Activated T-helper 17 cell treated with anti-CD3 and anti-CD28 coated beads, Interleukin-2, amount 50 U/mL, for 72 hours (primary cell): ENCODE data around the gene CGB1. TPM values are rescaled to one million over a fixed set of nuclear protein-coding genes. Genes with fewer than 3 reads are reported as not detected.
A peak's percentile ranks its signal among the peaks of the same experiment; 100 is the strongest.
"Not testable (repeated sequence)": the region's sequence is repeated elsewhere in the genome, so short reads cannot be mapped to it uniquely, and the experiment has no call there.

Source experiments
- ATAC-seq: fragments of 150-1000 bp; cut with Tn5 transposase; replicated peaks from 2 replicates; pipeline ENCODE4 v1.10.0; 2021; ENCODE audit warnings: mild to moderate bottlenecking, moderate library complexity
- H3K27ac Mint-ChIP-seq: one replicate; pipeline ENCODE4 v1.8.0; 2022; ENCODE audit warnings: mixed read lengths
- H3K27me3 Mint-ChIP-seq: one replicate; pipeline ENCODE4 v1.8.0; 2022; ENCODE audit warnings: mixed read lengths
- H3K36me3 Mint-ChIP-seq: one replicate; pipeline ENCODE4 v1.8.0; 2022; ENCODE audit warnings: low read depth, mild to moderate bottlenecking, mixed read lengths
- H3K4me1 Mint-ChIP-seq: one replicate; pipeline ENCODE4 v1.8.0; 2022; ENCODE audit warnings: mixed read lengths
- H3K4me3 Mint-ChIP-seq: one replicate; pipeline ENCODE4 v1.8.0; 2022; ENCODE audit warnings: mild to moderate bottlenecking, mixed read lengths
- H3K9me3 Mint-ChIP-seq: one replicate; pipeline ENCODE4 v1.8.0; 2022; ENCODE audit warnings: mixed read lengths
- total RNA-seq, 2 donors: library from RNA; stranded (reverse); gene quantifications; one replicate each; pipeline ENCODE4 v1.2.3, GENCODE V29; 2022

The CGB1 gene
- total RNA-seq, 2 donors from 2014 or later: not detected

- Mint-ChIP-seq H3K36me3 (no peaks in the 10 kb centered on the region), H3K27ac (no peak overlapping the region), H3K9me3 (no peaks in the 10 kb centered on the region), H3K4me3 (peak overlapping the region; percentile 94), H3K4me1 (peaks cover 15% of the 10 kb centered on the region), H3K27me3 (peaks cover 4% of the 10 kb centered on the region)
- ATAC-seq: peak; percentile 58
Observed at GRCh38 chr19:49020931-49021895, 15.5 kb downstream of the CGB1 start.

- Mint-ChIP-seq H3K4me1 (peaks cover 15% of the 10 kb centered on the region), H3K9me3 (no peaks in the 10 kb centered on the region), H3K27ac (no peak overlapping the region), H3K27me3 (peaks cover 4% of the 10 kb centered on the region), H3K4me3 (peak overlapping the region; percentile 94), H3K36me3 (no peaks in the 10 kb centered on the region)
- ATAC-seq: no peak
Observed at GRCh38 chr19:49020342-49020741, 16.4 kb downstream of the CGB1 start.

GRCh38 chr19:49019242-49019932 lies 17.3 kb downstream of the CGB1 start:
- H3K36me3 Mint-ChIP-seq: peaks cover 7% of the 10 kb centered on the region
- no peaks in the 10 kb centered on the region for H3K9me3 Mint-ChIP-seq
- peaks cover 4% of the 10 kb centered on the region for H3K27me3 Mint-ChIP-seq
- H3K4me1 Mint-ChIP-seq: peaks cover 15% of the 10 kb centered on the region
- peak; percentile 63 for ATAC-seq
- H3K4me3 Mint-ChIP-seq: peak overlapping the region; percentile 94
- peak overlapping the region; percentile 90 for H3K27ac Mint-ChIP-seq

- Mint-ChIP-seq H3K4me1 (peaks cover 15% of the 10 kb centered on the region), H3K27ac (peak overlapping the region; percentile 90), H3K36me3 (peaks cover 12% of the 10 kb centered on the region), H3K4me3 (peak overlapping the region; percentile 94)
- H3K9me3 Mint-ChIP-seq, H3K27me3 Mint-ChIP-seq: not testable (repeated sequence)
- ATAC-seq: peak; percentile 11
Observed at GRCh38 chr19:49018388-49019241, 18.1 kb downstream of the CGB1 start.

DNA sequence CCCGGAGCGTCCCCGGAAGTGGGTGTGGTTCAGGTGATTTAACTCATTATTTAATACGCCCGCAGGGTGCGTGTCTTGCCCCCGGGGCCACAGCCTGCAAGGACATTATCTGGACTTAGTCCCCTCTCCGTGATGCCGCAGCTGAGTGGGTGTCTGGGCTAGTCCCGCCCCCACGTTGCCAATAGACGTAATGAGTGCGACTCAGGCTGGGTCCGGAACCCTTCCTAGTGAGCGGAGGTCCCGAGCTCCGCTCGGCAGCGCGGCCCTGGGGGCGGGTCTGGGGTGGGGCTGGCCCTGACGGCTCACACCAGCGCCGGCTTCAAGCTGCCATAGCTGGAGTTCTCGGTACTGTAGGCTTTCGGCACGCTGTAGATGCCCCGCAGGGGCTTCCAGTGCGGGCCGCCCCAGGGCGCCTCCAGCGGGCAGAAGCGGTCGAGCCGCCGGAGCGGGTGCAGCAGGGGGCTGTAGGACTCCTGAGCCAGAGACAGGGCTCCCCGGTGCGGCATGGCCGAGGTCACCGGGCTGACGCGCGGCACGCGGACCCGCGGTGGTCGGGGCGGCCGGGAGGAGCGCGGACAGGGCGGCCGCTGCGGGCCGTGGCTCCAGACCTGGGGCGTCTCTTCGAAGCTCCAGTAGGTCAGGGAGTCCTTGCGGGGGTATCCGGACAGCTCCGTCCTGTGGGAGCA lies 18.9 kb downstream of the CGB1 start:
- no peaks in the 10 kb centered on the region for H3K9me3 Mint-ChIP-seq
- peak overlapping the region; percentile 94 for H3K4me3 Mint-ChIP-seq
- H3K4me1 Mint-ChIP-seq: peaks cover 15% of the 10 kb centered on the region
- ATAC-seq: peak; percentile 59
- H3K27ac Mint-ChIP-seq: no peak overlapping the region
- H3K27me3 Mint-ChIP-seq: peaks cover 4% of the 10 kb centered on the region
- peaks cover 19% of the 10 kb centered on the region for H3K36me3 Mint-ChIP-seq

DNA sequence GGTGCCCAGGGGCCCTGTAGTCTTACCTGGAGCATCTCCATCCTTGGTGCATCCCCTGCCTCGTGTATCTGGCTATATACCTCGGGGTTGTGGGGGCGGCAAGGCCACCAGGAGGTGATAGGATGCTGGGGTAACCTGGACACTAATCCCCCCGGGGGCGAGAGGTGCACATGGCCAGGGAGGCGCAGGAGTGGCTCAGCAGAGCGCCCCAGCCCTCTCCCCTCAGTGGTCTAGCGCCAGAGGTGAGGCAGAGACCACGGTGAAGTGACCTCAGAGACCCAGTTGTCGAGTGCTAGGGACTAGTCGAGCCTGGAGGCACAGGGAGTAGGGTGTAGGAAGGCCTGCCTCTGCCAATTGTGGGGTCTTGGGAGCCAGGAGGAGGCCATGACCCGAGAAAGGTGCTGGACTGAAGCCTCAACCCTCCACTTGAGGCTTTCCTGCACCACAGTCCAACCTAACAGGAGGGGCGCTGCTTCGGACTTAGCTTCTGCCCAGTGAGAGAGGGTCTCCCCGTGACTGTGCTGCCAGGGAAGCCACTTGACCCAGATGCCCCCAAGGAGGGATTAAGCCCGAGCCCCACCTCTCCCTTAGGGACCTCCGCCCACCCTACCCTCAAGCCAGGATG lies 19.5 kb downstream of the CGB1 start, which contains the start of gene LHB:
TSS of gene LHB (minus strand) at position 51 of the 625 bp plus-strand sequence. CDS start at position 41, 10 bp downstream.
- H3K9me3 Mint-ChIP-seq: no peaks in the 10 kb centered on the region
- peak within 1 kb of the TSS; percentile 94 for H3K4me3 Mint-ChIP-seq
- no peak within 1 kb of the TSS for H3K27ac Mint-ChIP-seq
- ATAC-seq: no peak
- H3K4me1 Mint-ChIP-seq: peaks cover 15% of the 10 kb centered on the region
- H3K36me3 Mint-ChIP-seq: peaks cover 26% of the 10 kb centered on the region
- peaks cover 4% of the 10 kb centered on the region for H3K27me3 Mint-ChIP-seq

DNA sequence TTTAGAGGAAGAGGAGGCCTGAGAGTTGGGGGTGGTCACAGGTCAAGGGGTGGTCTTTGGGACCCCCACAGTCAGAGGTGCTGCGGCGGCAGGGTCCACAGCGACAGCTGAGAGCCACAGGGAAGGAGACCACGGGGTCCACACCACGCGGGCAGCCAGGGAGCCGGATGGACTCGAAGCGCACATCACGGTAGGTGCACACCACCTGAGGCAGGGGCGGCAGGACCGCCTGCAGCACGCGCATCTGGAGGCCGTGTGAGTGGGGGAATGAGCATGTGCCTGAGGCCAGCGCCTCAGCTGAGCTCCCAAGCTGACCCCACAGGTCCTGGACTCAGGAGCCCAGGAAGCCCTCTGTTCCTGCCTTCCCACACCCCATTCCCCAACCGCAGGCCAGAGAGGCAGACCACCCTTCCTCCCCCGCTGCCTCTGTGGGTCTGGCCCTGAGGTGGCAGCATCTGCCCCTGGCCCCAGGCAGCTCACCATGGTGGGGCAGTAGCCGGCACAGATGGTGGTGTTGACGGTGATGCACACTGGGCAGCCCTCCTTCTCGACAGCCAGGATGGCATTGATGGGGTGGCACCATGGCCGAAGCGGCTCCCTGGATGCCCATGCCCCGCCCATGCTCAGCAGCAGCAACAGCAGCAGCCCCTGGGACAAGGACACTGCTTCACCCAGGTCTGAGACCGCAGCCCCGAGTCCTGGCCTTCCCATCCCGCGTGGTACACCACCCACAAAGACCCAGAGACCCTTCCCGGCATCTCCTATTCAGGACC lies 20.4 kb downstream of the CGB1 start:
- ATAC-seq: no peak
- H3K27ac Mint-ChIP-seq: no peak overlapping the region
- H3K36me3 Mint-ChIP-seq: peaks cover 31% of the 10 kb centered on the region
- H3K9me3 Mint-ChIP-seq: no peaks in the 10 kb centered on the region
- H3K27me3 Mint-ChIP-seq: peaks cover 4% of the 10 kb centered on the region
- peaks cover 11% of the 10 kb centered on the region for H3K4me1 Mint-ChIP-seq
- H3K4me3 Mint-ChIP-seq: no peak overlapping the region

- H3K4me3 Mint-ChIP-seq: no peak overlapping the region
Observed at GRCh38 chr19:49014870-49015255, 21.8 kb downstream of the CGB1 start.

GRCh38 chr19:49014123-49014869 lies 22.4 kb downstream of the CGB1 start:
- H3K27me3 Mint-ChIP-seq: peaks cover 3% of the 10 kb centered on the region
- H3K4me1 Mint-ChIP-seq: peaks cover 5% of the 10 kb centered on the region
- no peak overlapping the region for H3K27ac Mint-ChIP-seq
- H3K4me3 Mint-ChIP-seq: no peak overlapping the region
- peaks cover 50% of the 10 kb centered on the region for H3K36me3 Mint-ChIP-seq
- no peaks in the 10 kb centered on the region for H3K9me3 Mint-ChIP-seq
- no peak for ATAC-seq

More at GRCh38 chr19:49014870-49015255, 21.8 kb downstream of the CGB1 start:
- peaks cover 7% of the 10 kb centered on the region for H3K4me1 Mint-ChIP-seq
- H3K36me3 Mint-ChIP-seq: peaks cover 45% of the 10 kb centered on the region
- peaks cover 4% of the 10 kb centered on the region for H3K27me3 Mint-ChIP-seq
- H3K9me3 Mint-ChIP-seq: no peaks in the 10 kb centered on the region
- no peak overlapping the region for H3K27ac Mint-ChIP-seq
- ATAC-seq: no peak

DNA sequence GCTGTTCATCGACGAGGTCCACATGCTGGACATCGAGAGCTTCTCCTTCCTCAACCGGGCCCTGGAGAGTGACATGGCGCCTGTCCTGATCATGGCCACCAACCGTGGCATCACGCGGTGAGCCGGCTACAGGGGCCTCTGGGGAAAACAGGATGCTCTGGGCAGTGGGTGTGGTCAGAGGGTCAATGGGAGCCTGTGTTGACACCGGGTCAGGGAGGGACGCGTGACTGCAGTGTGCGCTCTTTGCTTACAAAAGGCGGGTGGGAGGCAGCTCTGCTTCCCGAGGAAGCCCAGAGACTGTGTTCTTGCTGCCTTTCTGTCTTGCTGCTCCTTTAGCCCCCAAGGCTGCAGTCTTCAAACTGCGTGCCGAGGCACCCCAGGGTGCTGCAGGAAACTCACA lies 25.5 kb downstream of the CGB1 start:
- no peak for ATAC-seq
- no peaks in the 10 kb centered on the region for H3K27me3 Mint-ChIP-seq
- no peaks in the 10 kb centered on the region for H3K4me1 Mint-ChIP-seq
- H3K36me3 Mint-ChIP-seq: peaks cover 76% of the 10 kb centered on the region
- no peak overlapping the region for H3K27ac Mint-ChIP-seq
- H3K9me3 Mint-ChIP-seq: no peaks in the 10 kb centered on the region
- no peak overlapping the region for H3K4me3 Mint-ChIP-seq

- no peak overlapping the region for H3K27ac Mint-ChIP-seq
- H3K36me3 Mint-ChIP-seq: peaks cover 83% of the 10 kb centered on the region
- H3K27me3 Mint-ChIP-seq: no peaks in the 10 kb centered on the region
- no peaks in the 10 kb centered on the region for H3K9me3 Mint-ChIP-seq
- no peak overlapping the region for H3K4me3 Mint-ChIP-seq
- H3K4me1 Mint-ChIP-seq: no peaks in the 10 kb centered on the region
- ATAC-seq: no peak
Observed at GRCh38 chr19:49010453-49010852, 26.2 kb downstream of the CGB1 start.

GRCh38 chr19:49009828-49010227 lies 26.9 kb downstream of the CGB1 start:
- Mint-ChIP-seq H3K36me3 (peaks cover 86% of the 10 kb centered on the region), H3K4me3 (no peak overlapping the region), H3K9me3 (no peaks in the 10 kb centered on the region), H3K27me3 (no peaks in the 10 kb centered on the region), H3K4me1 (no peaks in the 10 kb centered on the region), H3K27ac (no peak overlapping the region)
- ATAC-seq: no peak
